Measurements from ENCODE around the gene ADGRF1. TPM values are rescaled to one million over a fixed set of nuclear protein-coding genes. Genes with fewer than 3 reads are reported as not detected.

ADGRF1 gene
- total and polyA plus RNA-seq, 2 donors (not counting 3 experiments of a cell fraction or from before 2014, with no cell fraction given) = not detected

DNA sequence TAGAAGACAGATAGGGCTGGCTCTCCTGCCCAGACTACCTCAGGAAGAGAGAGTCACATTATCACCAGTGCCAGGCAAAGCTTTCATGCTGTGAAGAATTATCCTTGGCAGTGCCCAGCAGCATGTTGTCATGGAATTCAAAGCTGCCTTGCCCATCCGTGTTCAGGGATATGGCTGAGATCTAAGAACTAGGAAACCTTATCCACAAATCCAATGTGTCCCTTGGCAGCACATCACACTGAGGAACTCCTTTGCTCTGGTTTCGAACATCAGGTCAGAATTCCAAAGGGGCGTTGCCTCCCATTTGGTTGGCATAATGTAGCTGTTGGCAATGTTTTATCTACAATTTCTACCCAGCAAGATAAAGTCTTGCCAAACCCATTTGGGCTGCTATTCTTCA is 52.7 kb downstream of the ADGRF1 start:
- Histone ChIP-seq H3K9ac (replicated peaks; ENCODE audit: extremely low read depth, insufficient read depth, low read length) (no peak overlapping the region), H3K4me1 (ENCODE audit: control insufficient read depth, extremely low read depth, insufficient read depth, low read length) (peaks cover 50% of the 10 kb centered on the region), H3K79me2 (ENCODE audit: control insufficient read depth, insufficient read depth, low read length) (no peaks in the 10 kb centered on the region), H4K20me1 (replicated peaks; ENCODE audit: control insufficient read depth, extremely low read depth, insufficient read depth, low read length) (no peaks in the 10 kb centered on the region), H3K27ac (ENCODE audit: insufficient read depth, low read depth, low read length) (no peak overlapping the region), H3K36me3 (ENCODE audit: control insufficient read depth in 2 of 2, extremely low read depth in 1 of 2, insufficient read depth in 2 of 2, low read length in 2 of 2) (no peaks in the 10 kb centered on the region), H2AFZ (ENCODE audit: low read depth, low read length) (no peak overlapping the region), H3K9me1 (replicated peaks; ENCODE audit: control insufficient read depth, extremely low read depth, insufficient read depth, low read length) (no peaks in the 10 kb centered on the region), H3K9me3 (replicated peaks; ENCODE audit: control insufficient read depth, insufficient read depth, low read length) (no peaks in the 10 kb centered on the region), H3K27me3 (ENCODE audit: control insufficient read depth in 2 of 2, insufficient read depth in 2 of 2, low read length in 2 of 2) (no peaks in the 10 kb centered on the region), H3K4me3 (replicated peaks in 1 of 3; ENCODE audit: insufficient read depth in 1 of 3, low read depth in 1 of 3, low read length in 3 of 3) (no peak overlapping the region), H3K4me2 (ENCODE audit: insufficient read depth, low read length) (no peak overlapping the region)
- dilution Hi-C loops (cut with MboI; ENCODE audit: extremely low pct_ligation_motif_present, low sequenced_read_pairs) = no loop called here
- CTCF ChIA-PET = interaction anchor here (0.8 to 4.9 kb wide), 5 partner anchors 46 to 141 kb away, joined by 3 to 112 read pairs (median 3); no protein-coding TSS in a partner anchor
- intact Hi-C loops (cut with micrococcal nuclease) = no loop called here
- TF ChIP-seq EZH2 (IDR thresholded peaks at IDR 0.05; ENCODE audit: borderline replicate concordance, low read depth, low read length, severe bottlenecking) = no peak
- DNase-seq (ENCODE audit: low read depth, low spot score) = peak; percentile 46
- no TSS peak for BruUV-seq (replicated peaks)
- no peak for FAIRE-seq
- POLR2A ChIA-PET = interaction anchor here (1.7 kb wide), 1 partner anchor 141 kb away, joined by 5 read pairs; no protein-coding TSS in a partner anchor

DNA sequence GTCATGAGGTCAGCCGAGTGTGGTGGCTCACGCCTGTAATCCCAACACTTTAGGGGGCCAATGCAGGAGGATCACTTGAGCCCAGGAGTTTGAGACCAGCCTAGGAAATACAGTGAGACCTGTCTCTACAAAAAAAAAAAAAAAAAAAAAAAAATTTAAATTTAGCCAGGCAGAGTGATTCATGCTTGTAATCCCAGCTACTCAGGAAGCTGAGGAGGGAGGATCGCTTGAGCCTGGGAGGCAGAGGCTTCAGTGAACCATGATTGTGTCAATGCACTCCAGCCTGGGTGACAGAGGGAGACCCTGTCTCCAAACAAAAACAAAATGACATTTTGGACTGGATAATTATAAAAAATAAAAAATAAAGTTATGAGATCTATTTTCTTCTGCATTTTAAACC is 56.2 kb downstream of the ADGRF1 start:
- CTCF ChIA-PET = interaction anchor here (0.7 to 3.0 kb wide), 6 partner anchors 13 to 137 kb away, joined by 3 to 23 read pairs (median 5); no protein-coding TSS in a partner anchor
- Histone ChIP-seq H2AFZ (ENCODE audit: low read depth, low read length) (no peak overlapping the region), H3K27me3 (ENCODE audit: control insufficient read depth in 2 of 2, insufficient read depth in 2 of 2, low read length in 2 of 2) (no peaks in the 10 kb centered on the region), H3K9ac (replicated peaks; ENCODE audit: extremely low read depth, insufficient read depth, low read length) (no peak overlapping the region), H3K4me1 (ENCODE audit: control insufficient read depth, extremely low read depth, insufficient read depth, low read length) (peaks cover 36% of the 10 kb centered on the region), H3K36me3 (ENCODE audit: control insufficient read depth in 2 of 2, extremely low read depth in 1 of 2, insufficient read depth in 2 of 2, low read length in 2 of 2) (no peaks in the 10 kb centered on the region), H3K4me3 (replicated peaks in 1 of 3; ENCODE audit: insufficient read depth in 1 of 3, low read depth in 1 of 3, low read length in 3 of 3) (no peak overlapping the region), H3K4me2 (ENCODE audit: insufficient read depth, low read length) (no peak overlapping the region), H3K9me3 (replicated peaks; ENCODE audit: control insufficient read depth, insufficient read depth, low read length) (no peaks in the 10 kb centered on the region), H3K9me1 (replicated peaks; ENCODE audit: control insufficient read depth, extremely low read depth, insufficient read depth, low read length) (no peaks in the 10 kb centered on the region), H3K27ac (ENCODE audit: insufficient read depth, low read depth, low read length) (peak overlapping the region; percentile 12), H4K20me1 (replicated peaks; ENCODE audit: control insufficient read depth, extremely low read depth, insufficient read depth, low read length) (no peaks in the 10 kb centered on the region), H3K79me2 (ENCODE audit: control insufficient read depth, insufficient read depth, low read length) (no peaks in the 10 kb centered on the region)
- FAIRE-seq (no peak), DNase-seq (ENCODE audit: low read depth, low spot score) (peak; percentile 50)
- TF ChIP-seq, protein P1, sequence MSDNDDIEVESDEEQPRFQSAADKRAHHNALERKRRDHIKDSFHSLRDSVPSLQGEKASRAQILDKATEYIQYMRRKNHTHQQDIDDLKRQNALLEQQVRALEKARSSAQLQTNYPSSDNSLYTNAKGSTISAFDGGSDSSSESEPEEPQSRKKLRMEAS (IDR thresholded peaks at IDR 0.05; ENCODE audit: insufficient read depth, insufficient read length) = no peak
- no peak for TF ChIP-seq EZH2 (IDR thresholded peaks at IDR 0.05; ENCODE audit: borderline replicate concordance, low read depth, low read length, severe bottlenecking)
- TF ChIP-seq, protein P2, sequence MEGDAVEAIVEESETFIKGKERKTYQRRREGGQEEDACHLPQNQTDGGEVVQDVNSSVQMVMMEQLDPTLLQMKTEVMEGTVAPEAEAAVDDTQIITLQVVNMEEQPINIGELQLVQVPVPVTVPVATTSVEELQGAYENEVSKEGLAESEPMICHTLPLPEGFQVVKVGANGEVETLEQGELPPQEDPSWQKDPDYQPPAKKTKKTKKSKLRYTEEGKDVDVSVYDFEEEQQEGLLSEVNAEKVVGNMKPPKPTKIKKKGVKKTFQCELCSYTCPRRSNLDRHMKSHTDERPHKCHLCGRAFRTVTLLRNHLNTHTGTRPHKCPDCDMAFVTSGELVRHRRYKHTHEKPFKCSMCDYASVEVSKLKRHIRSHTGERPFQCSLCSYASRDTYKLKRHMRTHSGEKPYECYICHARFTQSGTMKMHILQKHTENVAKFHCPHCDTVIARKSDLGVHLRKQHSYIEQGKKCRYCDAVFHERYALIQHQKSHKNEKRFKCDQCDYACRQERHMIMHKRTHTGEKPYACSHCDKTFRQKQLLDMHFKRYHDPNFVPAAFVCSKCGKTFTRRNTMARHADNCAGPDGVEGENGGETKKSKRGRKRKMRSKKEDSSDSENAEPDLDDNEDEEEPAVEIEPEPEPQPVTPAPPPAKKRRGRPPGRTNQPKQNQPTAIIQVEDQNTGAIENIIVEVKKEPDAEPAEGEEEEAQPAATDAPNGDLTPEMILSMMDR (IDR thresholded peaks at IDR 0.05; ENCODE audit: extremely low read depth in 1 of 2, insufficient read depth in 1 of 2, low read depth in 1 of 2, low read length in 2 of 2) = no peak
- TF ChIP-seq MYC (IDR thresholded peaks at IDR 0.05; ENCODE audit: low read depth, low read length) = no peak
- TF ChIP-seq POLR2AphosphoS5 (IDR thresholded peaks at IDR 0.05; ENCODE audit: insufficient read depth, low read depth, low read length) = no peak
- TF ChIP-seq JUN (IDR thresholded peaks at IDR 0.05; ENCODE audit: borderline replicate concordance, insufficient read depth, insufficient read length, low read depth) = peak; percentile 5
- TF ChIP-seq FOS (IDR thresholded peaks at IDR 0.05; ENCODE audit: borderline replicate concordance, insufficient read depth, low read length) = peak; percentile 65
- no peak for TF ChIP-seq POLR2A (IDR thresholded peaks at IDR 0.05; ENCODE audit: low read depth, low read length)
- TF ChIP-seq GATA2 (IDR thresholded peaks at IDR 0.05; ENCODE audit: insufficient read depth, insufficient read length, low read depth, low read length) = no peak
- dilution Hi-C loops (cut with MboI; ENCODE audit: extremely low pct_ligation_motif_present, low sequenced_read_pairs) (no loop called here), intact Hi-C loops (cut with micrococcal nuclease) (no loop called here)
- POLR2A ChIA-PET = no interaction called here
- no TSS peak for BruUV-seq (replicated peaks)
